IMR-90 (cell line): ENCODE data around the gene SFSWAP. TPM values are rescaled to one million over a fixed set of nuclear protein-coding genes. Genes with fewer than 3 reads are reported as not detected.

Experiments used
- ATAC-seq: fragments of 200-7000 bp; cut with Tn5 transposase; 2 replicates; pipeline ENCODE4 v1.9.1; 2020; ENCODE audit warnings: low read depth, mild to moderate bottlenecking, moderate library complexity
- BruUV-seq: library from RNA; stranded (reverse); fragments of 400-500 nt; replicated peaks from 2 replicates; lab custom pipeline; 2021; lab: Mats Ljungman, UMichigan
- CTCF ChIA-PET: fragments of 300-600 bp; formaldehyde crosslinking; extraction: SDS; loops from one replicate; lab custom pipeline; 2021; ENCODE audit warnings: antibody characterized with exemption; lab: Yijun Ruan, JAX
- POLR2A ChIA-PET: fragments of 300-600 bp; sonication (Branson Sonifier 250); formaldehyde crosslinking; loops from one replicate; lab custom pipeline; 2022; ENCODE audit warnings: antibody characterized with exemption; ENCODE audit not compliant: unreplicated experiment; lab: Charles Lee
- DNase-seq: peaks from one replicate; pipeline ENCODE4 v3.0.0; 2013
- H2AFZ ChIP-seq: replicated peaks from 2 replicates; pipeline ENCODE3; 2013; ENCODE audit warnings: low read length, mild to moderate bottlenecking; ENCODE audit not compliant: poor library complexity
- H2AK5ac ChIP-seq: 2 replicates; pipeline ENCODE4 v1.6.1; 2013; ENCODE audit warnings: low read depth, low read length, inconsistent platforms
- H2AK9ac ChIP-seq: replicated peaks from 2 replicates; pipeline ENCODE3; 2013; ENCODE audit warnings: mild to moderate bottlenecking, low read depth, low read length, moderate library complexity; ENCODE audit not compliant: poor library complexity
- H2BK120ac ChIP-seq: 2 replicates; pipeline ENCODE4 v1.6.1; 2013; ENCODE audit warnings: low read depth, low read length, inconsistent platforms
- H2BK15ac ChIP-seq: 3 replicates; pipeline ENCODE4 v1.6.1; 2013; ENCODE audit warnings: low read depth, low read length, inconsistent platforms
- H2BK20ac ChIP-seq: 2 replicates; pipeline ENCODE4 v1.6.1; 2013; ENCODE audit warnings: low read depth, mild to moderate bottlenecking, inconsistent platforms, low read length, moderate library complexity
- H2BK5ac ChIP-seq: 2 replicates; pipeline ENCODE4 v1.6.1; 2013; ENCODE audit warnings: mild to moderate bottlenecking, low read depth, low read length, inconsistent platforms; ENCODE audit not compliant: poor library complexity, severe bottlenecking
- H3K14ac ChIP-seq: replicated peaks from 2 replicates; pipeline ENCODE4 v1.6.1; 2013; ENCODE audit warnings: low read depth, low read length, inconsistent platforms
- H3K18ac ChIP-seq: 2 replicates; pipeline ENCODE4 v1.6.1; 2013; ENCODE audit warnings: low read depth, low read length, control low read depth
- H3K23ac ChIP-seq: 2 replicates; pipeline ENCODE4 v1.6.1; 2013; ENCODE audit warnings: low read depth, low read length, inconsistent platforms
- H3K27ac ChIP-seq: 2 replicates; pipeline ENCODE4 v1.5.1; 2013; ENCODE audit warnings: mild to moderate bottlenecking, control low read depth, low read length; ENCODE audit not compliant: insufficient read depth
- H3K27me3 ChIP-seq: 2 replicates; pipeline ENCODE4 v1.6.1; 2013; ENCODE audit warnings: low read length; ENCODE audit not compliant: control insufficient read depth, insufficient read depth
- H3K36me3 ChIP-seq: 2 replicates; pipeline ENCODE4 v1.6.1; 2013; ENCODE audit warnings: low read length, mixed read lengths; ENCODE audit not compliant: control insufficient read depth, insufficient read depth
- H3K4ac ChIP-seq: 2 replicates; pipeline ENCODE4 v1.6.1; 2013; ENCODE audit warnings: low read depth, low read length, inconsistent platforms
- H3K4me1 ChIP-seq: 2 replicates; pipeline ENCODE4 v1.6.1; 2013; ENCODE audit warnings: low read length, mixed read lengths; ENCODE audit not compliant: control insufficient read depth, insufficient read depth
- H3K4me2 ChIP-seq: 2 replicates; pipeline ENCODE4 v1.6.1; 2013; ENCODE audit warnings: low read depth, mild to moderate bottlenecking, control low read depth, low read length, moderate library complexity
- H3K4me3 ChIP-seq: 2 replicates; pipeline ENCODE4 v1.5.1; 2013; ENCODE audit warnings: low read depth, mild to moderate bottlenecking, control low read depth, low read length, moderate library complexity; ENCODE audit not compliant: insufficient read depth
- H3K56ac ChIP-seq: 2 replicates; pipeline ENCODE4 v1.6.1; 2013; ENCODE audit warnings: low read length, inconsistent platforms; ENCODE audit not compliant: insufficient read depth; ENCODE audit errors: extremely low read depth
- H3K79me1 ChIP-seq, 2 experiments: 2 replicates each; pipeline ENCODE4 v1.6.1; 2013; ENCODE audit warnings: low read length in 2 of 2, inconsistent platforms in 1 of 2, low read depth in 1 of 2
- H3K9ac ChIP-seq: 2 replicates; pipeline ENCODE4 v1.6.1; 2013; ENCODE audit warnings: low read depth, low read length, control low read depth
- H3K9me1 ChIP-seq: 2 replicates; pipeline ENCODE4 v1.6.1; 2013; ENCODE audit warnings: low read length, inconsistent platforms; ENCODE audit not compliant: insufficient read depth
- H3K9me3 ChIP-seq: 2 replicates; pipeline ENCODE4 v1.6.1; 2013; ENCODE audit warnings: low read length; ENCODE audit not compliant: control insufficient read depth, insufficient read depth
- H4K20me1 ChIP-seq: 2 replicates; pipeline ENCODE4 v1.6.1; 2013; ENCODE audit warnings: low read length, inconsistent platforms; ENCODE audit not compliant: insufficient read depth
- H4K5ac ChIP-seq: 2 replicates; pipeline ENCODE4 v1.6.1; 2013; ENCODE audit warnings: mild to moderate bottlenecking, low read depth, low read length, control low read depth
- H4K8ac ChIP-seq, 2 experiments: 2 replicates each; pipeline ENCODE4 v1.6.1; 2013; ENCODE audit warnings: low read depth in 2 of 2, low read length in 2 of 2, control low read depth in 1 of 2, inconsistent platforms in 1 of 2
- H4K91ac ChIP-seq: 2 replicates; pipeline ENCODE4 v1.6.1; 2013; ENCODE audit warnings: low read depth, low read length, inconsistent platforms; ENCODE audit not compliant: insufficient read depth
- BHLHE40 ChIP-seq: fragments of 150-350 bp; IDR thresholded peaks from 2 replicates; pipeline ENCODE4 v1.6.1; 2016; ENCODE audit warnings: mild to moderate bottlenecking, low read depth, low read length
- CEBPB ChIP-seq: IDR thresholded peaks from 2 replicates; pipeline ENCODE4 v1.6.1; 2012; ENCODE audit warnings: low read depth, low read length, improper control_type of control experiment
- CHD1 ChIP-seq: IDR thresholded peaks from 2 replicates; pipeline ENCODE4 v1.6.1; 2012; ENCODE audit warnings: low read depth, low read length, improper control_type of control experiment
- ELK1 ChIP-seq: fragments of 150-350 bp; IDR thresholded peaks from 2 replicates; pipeline ENCODE4 v1.6.1; 2016; ENCODE audit warnings: low read depth, mild to moderate bottlenecking, low read length, moderate library complexity, borderline replicate concordance
- FOS ChIP-seq: fragments of 150-350 bp; IDR thresholded peaks from 2 replicates; pipeline ENCODE4 v1.6.1; 2016; ENCODE audit warnings: low read depth, low read length
- MAFK ChIP-seq: IDR thresholded peaks from 2 replicates; pipeline ENCODE4 v1.6.1; 2012; ENCODE audit warnings: low read depth, low read length, improper control_type of control experiment
- MAZ ChIP-seq: IDR thresholded peaks from 2 replicates; pipeline ENCODE4 v1.6.1; 2012; ENCODE audit warnings: low read depth, mild to moderate bottlenecking, low read length, improper control_type of control experiment, moderate library complexity, borderline replicate concordance
- MXI1 ChIP-seq: IDR thresholded peaks from 2 replicates; pipeline ENCODE4 v1.6.1; 2012; ENCODE audit warnings: low read depth, mild to moderate bottlenecking, low read length, moderate library complexity, borderline replicate concordance
- POLR2A ChIP-seq: IDR thresholded peaks from 2 replicates; pipeline ENCODE4 v1.6.1; 2012; ENCODE audit warnings: mild to moderate bottlenecking, low read depth, low read length
- RAD21 ChIP-seq: IDR thresholded peaks from 2 replicates; pipeline ENCODE4 v1.6.1; 2012; ENCODE audit warnings: low read length, improper control_type of control experiment
- RCOR1 ChIP-seq: IDR thresholded peaks from 2 replicates; pipeline ENCODE4 v1.6.1; 2012; ENCODE audit warnings: mild to moderate bottlenecking, low read length, improper control_type of control experiment; ENCODE audit not compliant: insufficient replicate concordance
- RFX5 ChIP-seq: IDR thresholded peaks from 2 replicates; pipeline ENCODE4 v1.8.0; 2012; ENCODE audit warnings: low read depth, mild to moderate bottlenecking, low read length, moderate library complexity
- SMC3 ChIP-seq: fragments of 150-350 bp; IDR thresholded peaks from 2 replicates; pipeline ENCODE4 v1.6.1; 2016; ENCODE audit warnings: low read depth, mild to moderate bottlenecking, antibody characterized with exemption, low read length, moderate library complexity
- WGBS, 2 experiments: methylation state at CpG; one replicate each; pipeline versions ENCODE4 v1.1.5 to v1.1.7; 2013; ENCODE audit warnings: missing lambda C conversion rate in 2 of 2; ENCODE audit not compliant: insufficient read length in 1 of 2; ENCODE audit errors: extremely low coverage in 2 of 2; 5-methylcytosine and 5-hydroxymethylcytosine counted together
- dilution Hi-C: fragments of 300-500 bp; cut with HindIII; formaldehyde crosslinking; loops from one replicate; pipeline ENCODE4 v1.14.3; 2018; ENCODE audit warnings: low sequenced_read_pairs; ENCODE audit not compliant: unreplicated experiment
- in situ Hi-C: fragments of 300-500 bp; cut with MboI; formaldehyde crosslinking; loops from 3 replicates; pipeline ENCODE4 v1.14.3; 2019; ENCODE audit warnings: low sequenced_read_pairs, inconsistent platforms, mixed read lengths
- intact Hi-C: fragments of 100-400 bp; cut with micrococcal nuclease; formaldehyde crosslinking; loops from 2 replicates; pipeline ENCODE4 v1.10.0; 2022
- polyA plus RNA-seq, 3 experiments: library from polyadenylated mRNA; depleted of rRNA; stranded (reverse); fragments of >200 nt; gene quantifications; 2 replicates each; pipeline ENCODE4 v1.2.3, GENCODE V29; 2012; ENCODE audit warnings: low replicate concordance in 1 of 3
- total RNA-seq: library from RNA; depleted of rRNA; stranded (reverse); fragments of >200 nt; gene quantifications from 2 replicates; pipeline ENCODE4 v1.2.3, GENCODE V29; 2012
- TF ChIP-seq, protein P1 (sequence below): conservative IDR thresholded peaks from 2 replicates; pipeline ENCODE4 v1.5.1; 2012; ENCODE audit warnings: mild to moderate bottlenecking, low read depth, low read length, improper control_type of control experiment
- TF ChIP-seq, protein P2 (sequence below): fragments of 150-350 bp; IDR thresholded peaks from 2 replicates; pipeline ENCODE4 v1.6.1; 2017; ENCODE audit warnings: mild to moderate bottlenecking, antibody characterized with exemption, low read length, low read depth

The SFSWAP gene
- total and polyA plus RNA-seq, 2 of the 4 experiments (the other 2 are of a cell fraction), result 19.7 to 22.4 TPM

DNA sequence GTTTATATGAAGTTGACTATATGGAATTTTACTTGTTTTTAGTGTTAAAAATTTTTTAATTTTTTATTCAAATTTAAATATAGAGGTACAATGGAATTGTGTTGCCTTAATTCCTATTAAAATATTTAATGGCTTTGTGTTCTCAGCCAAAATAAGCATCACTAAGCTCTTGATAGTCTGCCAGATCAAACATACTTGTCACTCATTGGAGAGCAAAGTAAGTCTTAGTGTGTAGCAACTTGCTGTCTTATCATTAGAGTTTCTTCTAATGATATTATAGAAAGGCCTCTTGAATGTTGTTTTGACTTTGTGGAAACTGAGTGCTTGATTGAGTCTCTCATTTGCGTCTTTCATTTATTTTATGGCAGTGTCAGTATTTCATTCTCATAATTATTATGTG is 10.7 kb downstream of the SFSWAP start:
- Histone ChIP-seq H2BK120ac (no peak overlapping the region), H3K4ac (no peak overlapping the region), H2AK5ac (no peak overlapping the region), H4K8ac (no peak overlapping the region), H3K4me2 (no peak overlapping the region), H2BK15ac (no peak overlapping the region), H3K14ac (no peak overlapping the region), H3K23ac (no peak overlapping the region), H3K18ac (no peak overlapping the region), H3K27ac (no peak overlapping the region), H2AFZ (no peak overlapping the region), H4K20me1 (peaks cover 7% of the 10 kb centered on the region; the same call in 1 of the 2 replicates), H3K4me1 (no peaks in the 10 kb centered on the region), H3K9me3 (no peaks in the 10 kb centered on the region), H2AK9ac (no peak overlapping the region), H3K27me3 (no peaks in the 10 kb centered on the region), H3K4me3 (no peak overlapping the region), H2BK5ac (no peak overlapping the region), H3K36me3 (peaks cover 39% of the 10 kb centered on the region), H3K9ac (no peak overlapping the region), H3K56ac (no peak overlapping the region), H4K5ac (no peak overlapping the region), H3K79me1 (peaks cover 16 to 30% of the 10 kb centered on the region in 2 experiments), H4K91ac (no peak overlapping the region), H2BK20ac (no peak overlapping the region), H3K9me1 (peaks cover 2% of the 10 kb centered on the region; the same call in 1 of the 2 replicates)
- dilution Hi-C loops (no loop called here), intact Hi-C loops (no loop called here), in situ Hi-C loops (loop anchor here (25.0 kb wide), 1 partner anchor 909 kb away; no protein-coding TSS in a partner anchor)
- CTCF ChIA-PET, result no interaction called here
- no CpG with 5 or more reads among the region's 1 CpG for WGBS, 2 experiments
- no TSS peak for BruUV-seq
- ATAC-seq, result no peak
- POLR2A ChIA-PET, result no interaction called here
- TF ChIP-seq MAFK (no peak), FOS (no peak), RFX5 (no peak), MXI1 (no peak), POLR2A (no peak), ELK1 (no peak), CHD1 (no peak), RCOR1 (no peak), MAZ (no peak), RAD21 (no peak), SMC3 (no peak), CEBPB (no peak), BHLHE40 (no peak)
- TF ChIP-seq, protein P1, sequence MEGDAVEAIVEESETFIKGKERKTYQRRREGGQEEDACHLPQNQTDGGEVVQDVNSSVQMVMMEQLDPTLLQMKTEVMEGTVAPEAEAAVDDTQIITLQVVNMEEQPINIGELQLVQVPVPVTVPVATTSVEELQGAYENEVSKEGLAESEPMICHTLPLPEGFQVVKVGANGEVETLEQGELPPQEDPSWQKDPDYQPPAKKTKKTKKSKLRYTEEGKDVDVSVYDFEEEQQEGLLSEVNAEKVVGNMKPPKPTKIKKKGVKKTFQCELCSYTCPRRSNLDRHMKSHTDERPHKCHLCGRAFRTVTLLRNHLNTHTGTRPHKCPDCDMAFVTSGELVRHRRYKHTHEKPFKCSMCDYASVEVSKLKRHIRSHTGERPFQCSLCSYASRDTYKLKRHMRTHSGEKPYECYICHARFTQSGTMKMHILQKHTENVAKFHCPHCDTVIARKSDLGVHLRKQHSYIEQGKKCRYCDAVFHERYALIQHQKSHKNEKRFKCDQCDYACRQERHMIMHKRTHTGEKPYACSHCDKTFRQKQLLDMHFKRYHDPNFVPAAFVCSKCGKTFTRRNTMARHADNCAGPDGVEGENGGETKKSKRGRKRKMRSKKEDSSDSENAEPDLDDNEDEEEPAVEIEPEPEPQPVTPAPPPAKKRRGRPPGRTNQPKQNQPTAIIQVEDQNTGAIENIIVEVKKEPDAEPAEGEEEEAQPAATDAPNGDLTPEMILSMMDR, result no peak
- TF ChIP-seq, protein P2, sequence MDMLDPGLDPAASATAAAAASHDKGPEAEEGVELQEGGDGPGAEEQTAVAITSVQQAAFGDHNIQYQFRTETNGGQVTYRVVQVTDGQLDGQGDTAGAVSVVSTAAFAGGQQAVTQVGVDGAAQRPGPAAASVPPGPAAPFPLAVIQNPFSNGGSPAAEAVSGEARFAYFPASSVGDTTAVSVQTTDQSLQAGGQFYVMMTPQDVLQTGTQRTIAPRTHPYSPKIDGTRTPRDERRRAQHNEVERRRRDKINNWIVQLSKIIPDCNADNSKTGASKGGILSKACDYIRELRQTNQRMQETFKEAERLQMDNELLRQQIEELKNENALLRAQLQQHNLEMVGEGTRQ, result no peak
- no peak for DNase-seq
